ENCODE measurements around the gene KRTAP12-2.
A peak's percentile ranks its signal among the peaks of the same experiment; 100 is the strongest.
"Not testable (repeated sequence)": the region's sequence is repeated elsewhere in the genome, so short reads cannot be mapped to it uniquely, and the experiment has no call there.

The KRTAP12-2 gene

GRCh38 chr21:44682580-44683151 is 15.9 kb upstream of the KRTAP12-2 start:
- no peak for DNase-seq

- DNase-seq = no peak
Measured at GRCh38 chr21:44681861-44682579, 15.3 kb upstream of the KRTAP12-2 start, which contains the start of gene KRTAP12-1. TSS of gene KRTAP12-1 (minus strand) at chr21:44682163. CDS start at chr21:44682123, 40 bp downstream.

GRCh38 chr21:44681152-44681551 is 14.4 kb upstream of the KRTAP12-2 start:
- no peak for DNase-seq

GRCh38 chr21:44677881-44678280 is 11.2 kb upstream of the KRTAP12-2 start:
- no peak for DNase-seq

GRCh38 chr21:44671911-44672310 is 5.2 kb upstream of the KRTAP12-2 start:
- no peak for DNase-seq

GRCh38 chr21:44670642-44671432 is 4.1 kb upstream of the KRTAP12-2 start:
- DNase-seq = no peak

- no peak for DNase-seq
Measured at GRCh38 chr21:44667612-44668011, 885 bp upstream of the KRTAP12-2 start.

GRCh38 chr21:44664691-44665090 is 2.0 kb downstream of the KRTAP12-2 start:
- no peak for DNase-seq

- not testable (repeated sequence) for DNase-seq
Measured at GRCh38 chr21:44661567-44661966, 5.2 kb downstream of the KRTAP12-2 start.

GRCh38 chr21:44658913-44659595 is 7.7 kb downstream of the KRTAP12-2 start:
- DNase-seq = no peak

GRCh38 chr21:44658541-44658910 is 8.2 kb downstream of the KRTAP12-2 start:
- no peak for DNase-seq

GRCh38 chr21:44657635-44658540 is 8.8 kb downstream of the KRTAP12-2 start, which contains the start of gene KRTAP12-3:
TSS of gene KRTAP12-3 (plus strand) at chr21:44657932. CDS start at chr21:44657980, 48 bp downstream.
- peak; percentile 41 for DNase-seq

GRCh38 chr21:44656868-44657267 is 9.9 kb downstream of the KRTAP12-2 start:
- DNase-seq = no peak

GRCh38 chr21:44654576-44655175 is 12.1 kb downstream of the KRTAP12-2 start, which contains the start of gene KRTAP12-4:
TSS of gene KRTAP12-4 (minus strand) at chr21:44654659. CDS start at chr21:44654614, 45 bp downstream.
- no peak for DNase-seq

- DNase-seq = peak; percentile 47
Measured at GRCh38 chr21:44653656-44654575, 12.8 kb downstream of the KRTAP12-2 start.

GRCh38 chr21:44653123-44653522 is 13.6 kb downstream of the KRTAP12-2 start:
- DNase-seq = no peak

GRCh38 chr21:44650973-44651675 is 15.6 kb downstream of the KRTAP12-2 start:
- no peak for DNase-seq

- DNase-seq = no peak
Measured at GRCh38 chr21:44650265-44650972, 16.3 kb downstream of the KRTAP12-2 start.
